GM12874 (cell line): ENCODE data around the gene CD101.

Experiments used
- CTCF ChIP-seq: IDR thresholded peaks from 2 replicates; pipeline ENCODE4 v1.5.1; 2011; ENCODE audit warnings: low read depth, mild to moderate bottlenecking, control low read depth, low read length, moderate library complexity; ENCODE audit not compliant: insufficient read depth

CD101 gene

GRCh38 chr1:116972674-116973030, 28.9 kb upstream of the CD101 start:
- TF ChIP-seq CTCF = no peak

- TF ChIP-seq CTCF = no peak
These were observed 20.0 kb upstream of the CD101 start for GRCh38 chr1:116981521-116982037.

GRCh38 chr1:116982319-116983004, 19.1 kb upstream of the CD101 start:
- TF ChIP-seq CTCF = no peak

- no peak for TF ChIP-seq CTCF
These were observed 18.4 kb upstream of the CD101 start for GRCh38 chr1:116983112-116983511.

GRCh38 chr1:116983678-116984077, 17.9 kb upstream of the CD101 start:
- no peak for TF ChIP-seq CTCF

- TF ChIP-seq CTCF = no peak
These were observed 17.0 kb upstream of the CD101 start for GRCh38 chr1:116984406-116985160.

- no peak for TF ChIP-seq CTCF
These were observed 14.9 kb upstream of the CD101 start for GRCh38 chr1:116986421-116987255.
